Measurements from ENCODE around the gene DMRT1.

The DMRT1 gene

GRCh38 chr9:886886-887285 lies 45.4 kb downstream of the DMRT1 start:
- H3K4me2 ChIP-seq (ENCODE audit: low read length, poor library complexity, severe bottlenecking) = no peak overlapping the region
- H3K14ac ChIP-seq (ENCODE audit: low read length in 2 of 2) = no peak overlapping the region
- no peak overlapping the region for H3K4ac ChIP-seq (ENCODE audit: low read depth in 1 of 2, low read length in 2 of 2)
- H2BK12ac ChIP-seq (ENCODE audit: low read length in 2 of 2) = no peak overlapping the region
- no peak overlapping the region for H3K23ac ChIP-seq (ENCODE audit: low read length in 2 of 2)
- no peaks in the 10 kb centered on the region for H3K79me1 ChIP-seq (replicated peaks; ENCODE audit: low read length, poor library complexity, severe bottlenecking)
- no peak overlapping the region for H2AFZ ChIP-seq (ENCODE audit: low read depth, low read length)
- H3K27ac ChIP-seq (ENCODE audit: low read length, poor library complexity, severe bottlenecking) = no peak overlapping the region
- H3K4me1 ChIP-seq (ENCODE audit: control insufficient read depth, insufficient read depth, low read depth, low read length) = no peaks in the 10 kb centered on the region
- DNase-seq = no peak
- H2BK15ac ChIP-seq (ENCODE audit: low read depth, poor library complexity, severe bottlenecking) = no peak overlapping the region
- no peak overlapping the region for H2BK120ac ChIP-seq (ENCODE audit: low read depth, low read length)
- no peak overlapping the region for H2AK5ac ChIP-seq (ENCODE audit: low read length, severe bottlenecking)
- H3K36me3 ChIP-seq (ENCODE audit: control insufficient read depth in 1 of 2, insufficient read depth in 2 of 2, low read depth in 1 of 2, low read length in 2 of 2) = no peaks in the 10 kb centered on the region
- no peak overlapping the region for H3K4me3 ChIP-seq (ENCODE audit: insufficient read depth in 1 of 2, low read depth in 1 of 2, low read length in 2 of 2)
- no peak overlapping the region for H2BK5ac ChIP-seq (ENCODE audit: low read depth, low read length, poor library complexity, severe bottlenecking)
- H4K91ac ChIP-seq (ENCODE audit: low read length) = no peak overlapping the region
- peaks cover 0 to 8% of the 10 kb centered on the region in 2 experiments for H3K27me3 ChIP-seq (ENCODE audit: control insufficient read depth in 1 of 2, insufficient read depth in 1 of 2, low read length in 2 of 2)
- H3K9ac ChIP-seq (ENCODE audit: low read length) = no peak overlapping the region
- H3K9me3 ChIP-seq (ENCODE audit: control insufficient read depth, low read length) = no peaks in the 10 kb centered on the region
- WGBS = 79% methylated on average over 6 of the region's 6 CpGs
- no peak overlapping the region for H3K18ac ChIP-seq (ENCODE audit: low read depth in 1 of 2, low read length in 2 of 2)
- no peak overlapping the region for H4K8ac ChIP-seq (ENCODE audit: low read length)

GRCh38 chr9:892123-892522 lies 50.6 kb downstream of the DMRT1 start:
- DNase-seq = no peak
- Histone ChIP-seq H3K27ac (ENCODE audit: low read length, poor library complexity, severe bottlenecking) (no peak overlapping the region), H2BK12ac (ENCODE audit: low read length in 2 of 2) (no peak overlapping the region), H2BK15ac (ENCODE audit: low read depth, poor library complexity, severe bottlenecking) (no peak overlapping the region), H3K27me3 (ENCODE audit: control insufficient read depth in 1 of 2, insufficient read depth in 1 of 2, low read length in 2 of 2) (peaks cover 0 to 10% of the 10 kb centered on the region in 2 experiments), H3K4ac (ENCODE audit: low read depth in 1 of 2, low read length in 2 of 2) (no peak overlapping the region), H3K4me3 (ENCODE audit: insufficient read depth in 1 of 2, low read depth in 1 of 2, low read length in 2 of 2) (no peak overlapping the region), H2BK120ac (ENCODE audit: low read depth, low read length) (no peak overlapping the region), H4K8ac (ENCODE audit: low read length) (no peak overlapping the region), H2AFZ (ENCODE audit: low read depth, low read length) (no peak overlapping the region), H3K36me3 (ENCODE audit: control insufficient read depth in 1 of 2, insufficient read depth in 2 of 2, low read depth in 1 of 2, low read length in 2 of 2) (no peaks in the 10 kb centered on the region), H3K23ac (ENCODE audit: low read length in 2 of 2) (no peak overlapping the region), H3K18ac (ENCODE audit: low read depth in 1 of 2, low read length in 2 of 2) (no peak overlapping the region), H2AK5ac (ENCODE audit: low read length, severe bottlenecking) (no peak overlapping the region), H3K14ac (ENCODE audit: low read length in 2 of 2) (no peak overlapping the region), H4K91ac (ENCODE audit: low read length) (no peak overlapping the region), H3K9ac (ENCODE audit: low read length) (no peak overlapping the region), H3K9me3 (ENCODE audit: control insufficient read depth, low read length) (no peaks in the 10 kb centered on the region), H3K4me1 (ENCODE audit: control insufficient read depth, insufficient read depth, low read depth, low read length) (no peaks in the 10 kb centered on the region), H2BK5ac (ENCODE audit: low read depth, low read length, poor library complexity, severe bottlenecking) (no peak overlapping the region), H3K4me2 (ENCODE audit: low read length, poor library complexity, severe bottlenecking) (no peak overlapping the region), H3K79me1 (replicated peaks; ENCODE audit: low read length, poor library complexity, severe bottlenecking) (no peaks in the 10 kb centered on the region)
- 52% methylated on average over 5 of the region's 5 CpGs for WGBS

- Histone ChIP-seq H3K4me3 (ENCODE audit: insufficient read depth in 1 of 2, low read depth in 1 of 2, low read length in 2 of 2) (no peak overlapping the region), H2BK15ac (ENCODE audit: low read depth, poor library complexity, severe bottlenecking) (no peak overlapping the region), H3K36me3 (ENCODE audit: control insufficient read depth in 1 of 2, insufficient read depth in 2 of 2, low read depth in 1 of 2, low read length in 2 of 2) (no peaks in the 10 kb centered on the region), H3K79me1 (replicated peaks; ENCODE audit: low read length, poor library complexity, severe bottlenecking) (no peaks in the 10 kb centered on the region), H3K9me3 (ENCODE audit: control insufficient read depth, low read length) (no peaks in the 10 kb centered on the region), H4K91ac (ENCODE audit: low read length) (no peak overlapping the region), H3K27me3 (ENCODE audit: control insufficient read depth in 1 of 2, insufficient read depth in 1 of 2, low read length in 2 of 2) (peaks cover 0 to 10% of the 10 kb centered on the region in 2 experiments), H4K8ac (ENCODE audit: low read length) (no peak overlapping the region), H3K18ac (ENCODE audit: low read depth in 1 of 2, low read length in 2 of 2) (no peak overlapping the region), H3K27ac (ENCODE audit: low read length, poor library complexity, severe bottlenecking) (no peak overlapping the region), H3K4me2 (ENCODE audit: low read length, poor library complexity, severe bottlenecking) (no peak overlapping the region), H3K4ac (ENCODE audit: low read depth in 1 of 2, low read length in 2 of 2) (no peak overlapping the region), H2AFZ (ENCODE audit: low read depth, low read length) (no peak overlapping the region), H2BK12ac (ENCODE audit: low read length in 2 of 2) (no peak overlapping the region), H2BK120ac (ENCODE audit: low read depth, low read length) (no peak overlapping the region), H2AK5ac (ENCODE audit: low read length, severe bottlenecking) (no peak overlapping the region), H3K4me1 (ENCODE audit: control insufficient read depth, insufficient read depth, low read depth, low read length) (no peaks in the 10 kb centered on the region), H3K9ac (ENCODE audit: low read length) (no peak overlapping the region), H2BK5ac (ENCODE audit: low read depth, low read length, poor library complexity, severe bottlenecking) (no peak overlapping the region), H3K14ac (ENCODE audit: low read length in 2 of 2) (no peak overlapping the region), H3K23ac (ENCODE audit: low read length in 2 of 2) (no peak overlapping the region)
- DNase-seq = no peak
- WGBS = 72% methylated on average over 5 of the region's 5 CpGs
These were observed 51.6 kb downstream of the DMRT1 start for GRCh38 chr9:893115-893514.

- Histone ChIP-seq H3K23ac (ENCODE audit: low read length in 2 of 2) (no peak overlapping the region), H3K27me3 (ENCODE audit: control insufficient read depth in 1 of 2, insufficient read depth in 1 of 2, low read length in 2 of 2) (peaks cover 0 to 10% of the 10 kb centered on the region in 2 experiments), H2AK5ac (ENCODE audit: low read length, severe bottlenecking) (no peak overlapping the region), H4K8ac (ENCODE audit: low read length) (no peak overlapping the region), H4K91ac (ENCODE audit: low read length) (no peak overlapping the region), H3K18ac (ENCODE audit: low read depth in 1 of 2, low read length in 2 of 2) (no peak overlapping the region), H3K27ac (ENCODE audit: low read length, poor library complexity, severe bottlenecking) (no peak overlapping the region), H3K79me1 (replicated peaks; ENCODE audit: low read length, poor library complexity, severe bottlenecking) (no peaks in the 10 kb centered on the region), H3K4ac (ENCODE audit: low read depth in 1 of 2, low read length in 2 of 2) (no peak overlapping the region), H3K4me3 (ENCODE audit: insufficient read depth in 1 of 2, low read depth in 1 of 2, low read length in 2 of 2) (no peak overlapping the region), H3K4me2 (ENCODE audit: low read length, poor library complexity, severe bottlenecking) (peak overlapping the region; percentile 38), H2BK5ac (ENCODE audit: low read depth, low read length, poor library complexity, severe bottlenecking) (no peak overlapping the region), H2AFZ (ENCODE audit: low read depth, low read length) (no peak overlapping the region), H2BK120ac (ENCODE audit: low read depth, low read length) (no peak overlapping the region), H3K36me3 (ENCODE audit: control insufficient read depth in 1 of 2, insufficient read depth in 2 of 2, low read depth in 1 of 2, low read length in 2 of 2) (no peaks in the 10 kb centered on the region), H3K4me1 (ENCODE audit: control insufficient read depth, insufficient read depth, low read depth, low read length) (no peaks in the 10 kb centered on the region), H2BK15ac (ENCODE audit: low read depth, poor library complexity, severe bottlenecking) (no peak overlapping the region), H2BK12ac (ENCODE audit: low read length in 2 of 2) (no peak overlapping the region), H3K14ac (ENCODE audit: low read length in 2 of 2) (no peak overlapping the region), H3K9ac (ENCODE audit: low read length) (peak overlapping the region; percentile 58), H3K9me3 (ENCODE audit: control insufficient read depth, low read length) (no peaks in the 10 kb centered on the region)
- WGBS = 15% methylated on average over 6 of the region's 9 CpGs
- DNase-seq = peak; percentile 8
These were observed 52.4 kb downstream of the DMRT1 start for GRCh38 chr9:893843-894420.
